GM12878 (cell line): ENCODE results near the gene PPEF1. TPM values are rescaled to one million over a fixed set of nuclear protein-coding genes. Genes with fewer than 3 reads are reported as not detected.
A peak's percentile ranks its signal among the peaks of the same experiment; 100 is the strongest.

Experiments
- ATAC-seq: fragments of 200-7000 bp; cut with Tn5 transposase; 3 replicates; pipeline ENCODE4 v1.9.1; 2020; ENCODE audit warnings: mild to moderate bottlenecking, moderate library complexity
- BruUV-seq: library from RNA; stranded (reverse); fragments of 400-500 nt; replicated peaks from 2 replicates; lab custom pipeline; 2021; lab: Mats Ljungman, UMichigan
- CTCF ChIA-PET: fragments of 300-600 bp; sonication (Branson Sonifier 250); formaldehyde crosslinking; extraction: SDS; loops from one replicate; lab custom pipeline; 2021; ENCODE audit warnings: inconsistent platforms; lab: Yijun Ruan, JAX
- POLR2A ChIA-PET: fragments of 350-600 bp; formaldehyde crosslinking; extraction: SDS; loops from one replicate; lab custom pipeline; 2021; ENCODE audit warnings: inconsistent platforms; lab: Charles Lee
- RAD21 ChIA-PET: fragments of 300-600 bp; sonication (Branson Sonifier 250); formaldehyde crosslinking; loops from one replicate; lab custom pipeline; 2023; ENCODE audit warnings: antibody characterized with exemption; ENCODE audit not compliant: unreplicated experiment; lab: Charles Lee
- SMC1A ChIA-PET: fragments of 300-600 bp; sonication (Branson Sonifier 250); formaldehyde crosslinking; loops from one replicate; lab custom pipeline; 2023; ENCODE audit not compliant: unreplicated experiment, uncharacterized antibody; lab: Charles Lee
- DNase-seq: peaks from one replicate; pipeline ENCODE4 v3.0.0-alpha.2; 2011; ENCODE audit warnings: low read depth, low spot score
- FAIRE-seq: peaks from 3 replicates; lab custom pipeline; 2011; peaks lifted over from hg19 to GRCh38; lab: Jason Lieb, UNC
- H2AFZ ChIP-seq: 2 replicates; pipeline ENCODE4 v1.6.0; 2011; ENCODE audit warnings: low read depth, low read length, control low read depth; ENCODE audit not compliant: control insufficient read depth
- H3K27ac ChIP-seq: 2 replicates; pipeline ENCODE4 v1.5.1; 2011; ENCODE audit warnings: control low read depth; ENCODE audit not compliant: control insufficient read depth, insufficient read depth
- H3K27me3 ChIP-seq, 2 experiments: replicated peaks in 1 of 2; 2 replicates each; pipeline versions ENCODE4 v1.6.0 to v1.6.1; 2011; ENCODE audit warnings: low read length in 1 of 2; ENCODE audit not compliant: control insufficient read depth in 2 of 2, insufficient read depth in 2 of 2
- H3K36me3 ChIP-seq, 2 experiments: 2 replicates each; pipeline ENCODE4 v1.5.1; 2011; ENCODE audit warnings: low read length in 1 of 2; ENCODE audit not compliant: control insufficient read depth in 2 of 2, insufficient read depth in 2 of 2
- H3K4me1 ChIP-seq: 2 replicates; pipeline ENCODE4 v1.6.1; 2011; ENCODE audit warnings: mild to moderate bottlenecking, low read length, moderate library complexity, mixed read lengths; ENCODE audit not compliant: control insufficient read depth, insufficient read depth
- H3K4me2 ChIP-seq: 2 replicates; pipeline ENCODE4 v1.6.0; 2011; ENCODE audit warnings: control low read depth; ENCODE audit not compliant: control insufficient read depth, insufficient read depth
- H3K4me3 ChIP-seq: fragments of 200-600 bp; sonication (generic); 2 replicates; pipeline ENCODE4 v1.5.1; 2016
- H3K79me2 ChIP-seq: 2 replicates; pipeline ENCODE4 v1.6.0; 2011; ENCODE audit warnings: low read length; ENCODE audit not compliant: control insufficient read depth, insufficient read depth
- H3K9ac ChIP-seq: 2 replicates; pipeline ENCODE4 v1.8.0; 2011; ENCODE audit warnings: low read length, control low read depth, mixed read lengths; ENCODE audit not compliant: control insufficient read depth, insufficient read depth
- H3K9me3 ChIP-seq: replicated peaks from 3 replicates; pipeline ENCODE4 v1.5.1; 2011; ENCODE audit warnings: mild to moderate bottlenecking, low read length; ENCODE audit not compliant: control insufficient read depth, insufficient read depth
- H4K20me1 ChIP-seq: 2 replicates; pipeline ENCODE4 v1.6.0; 2011; ENCODE audit not compliant: control insufficient read depth, insufficient read depth
- ATF3 ChIP-seq: IDR thresholded peaks from 2 replicates; pipeline ENCODE4 v1.6.1; 2011; ENCODE audit warnings: low read depth, mild to moderate bottlenecking, low read length, moderate library complexity, borderline replicate concordance; ENCODE audit errors: extremely low read depth
- ATF7 ChIP-seq: fragments of 450-650 bp; IDR thresholded peaks from 2 replicates; pipeline ENCODE4 v1.6.1; 2016; ENCODE audit warnings: low read depth, mild to moderate bottlenecking
- CBX3 ChIP-seq: fragments of 200-600 bp; sonication (generic); IDR thresholded peaks from 2 replicates; pipeline ENCODE4 v1.6.1; 2016; ENCODE audit warnings: low read depth, borderline replicate concordance
- CREM ChIP-seq: IDR thresholded peaks from 2 replicates; pipeline ENCODE4 v1.6.1; 2014; ENCODE audit warnings: antibody characterized with exemption, low read depth
- DPF2 ChIP-seq: fragments of 450-650 bp; IDR thresholded peaks from 2 replicates; pipeline ENCODE4 v1.6.1; 2017; ENCODE audit warnings: mild to moderate bottlenecking
- HDGF ChIP-seq: fragments of 450-650 bp; IDR thresholded peaks from 2 replicates; pipeline ENCODE4 v1.6.1; 2016; ENCODE audit warnings: antibody characterized with exemption
- IRF5 ChIP-seq: fragments of 450-650 bp; IDR thresholded peaks from 2 replicates; pipeline ENCODE4 v1.6.1; 2017; ENCODE audit warnings: borderline replicate concordance
- KLF5 ChIP-seq: fragments of 450-650 bp; IDR thresholded peaks from 2 replicates; pipeline ENCODE4 v1.6.1; 2014; ENCODE audit warnings: mild to moderate bottlenecking; ENCODE audit not compliant: partially characterized antibody
- MEF2A ChIP-seq: IDR thresholded peaks from 2 replicates; pipeline ENCODE4 v1.6.1; 2011; ENCODE audit warnings: low read depth, mild to moderate bottlenecking, low read length, moderate library complexity; ENCODE audit not compliant: insufficient read depth
- POU2F2 ChIP-seq: IDR thresholded peaks from 3 replicates; pipeline ENCODE4 v1.6.1; 2011; ENCODE audit warnings: low read depth, mild to moderate bottlenecking, low read length, borderline replicate concordance
- SIN3A ChIP-seq: IDR thresholded peaks from 2 replicates; pipeline ENCODE4 v1.6.1; 2012; ENCODE audit warnings: low read depth, low read length, improper control_type of control experiment
- SIX5 ChIP-seq: IDR thresholded peaks from 2 replicates; pipeline ENCODE4 v1.6.1; 2011; ENCODE audit warnings: mild to moderate bottlenecking, low read depth, low read length, moderate library complexity; ENCODE audit not compliant: severe bottlenecking
- STAT1 ChIP-seq: fragments of 450-650 bp; conservative IDR thresholded peaks from 2 replicates; pipeline ENCODE4 v1.6.1; 2014; ENCODE audit warnings: antibody characterized with exemption, mild to moderate bottlenecking
- STAT3 ChIP-seq: IDR thresholded peaks from 2 replicates; pipeline ENCODE4 v1.6.1; 2011; ENCODE audit warnings: low read depth, low read length, improper control_type of control experiment
- ZNF384 ChIP-seq: IDR thresholded peaks from 2 replicates; pipeline ENCODE4 v1.6.1; 2012; ENCODE audit warnings: low read depth, mild to moderate bottlenecking, low read length, improper control_type of control experiment, borderline replicate concordance
- WGBS: methylation state at CpG from one replicate; pipeline ENCODE4 v1.1.6; 2016; ENCODE audit warnings: low lambda C conversion rate; ENCODE audit not compliant: insufficient replicate concordance, insufficient coverage; ENCODE audit errors: missing lambda C conversion rate; 5-methylcytosine and 5-hydroxymethylcytosine counted together
- in situ Hi-C: fragments of 300-500 bp; cut with MboI; formaldehyde crosslinking; loops from 9 replicates; pipeline ENCODE4 v1.14.3; 2018; ENCODE audit warnings: mixed read lengths
- intact Hi-C: fragments of 100-400 bp; cut with micrococcal nuclease; formaldehyde crosslinking; loops from one replicate; pipeline ENCODE4 v1.14.2; 2022; ENCODE audit not compliant: unreplicated experiment
- polyA plus RNA-seq, 11 experiments: library from polyadenylated mRNA; depleted of rRNA in 4 of 11; unstranded in 6 of 11; stranded (reverse) in 5 of 11; fragments of >200 nt; fragmentation: Nextera tagmentation in 4 of 11; fragmentation: Illumina TruSeq in 1 of 11; extraction: Ambion mirVana in 4 of 11; extraction: Trizol in 1 of 11; gene quantifications; 1 replicate in 1 of 11; 2 replicates in 10 of 11; pipeline versions ENCODE4 v1.2.1 to v1.2.3, GENCODE V29; 2011 to 2016; ENCODE audit warnings: inconsistent platforms in 2 of 11, missing spikeins in 2 of 11, low read depth in 1 of 11
- total RNA-seq, 4 experiments: library from RNA; depleted of rRNA in 3 of 4; stranded (reverse); fragments of >200 nt in 3 of 4; fragmentation: Illumina TruSeq in 1 of 4; extraction: Trizol in 1 of 4; gene quantifications; 2 replicates each; pipeline versions ENCODE4 v1.2.1 to v1.2.3, GENCODE V29; 2013 to 2021
- TF ChIP-seq, protein P1 (sequence below): IDR thresholded peaks from 2 replicates; pipeline ENCODE4 v1.6.1; 2012; ENCODE audit warnings: low read length, inconsistent platforms

The PPEF1 gene
- total and polyA plus RNA-seq, 10 of the 15 experiments (the other 5 are each of a cell fraction or from before 2014, with no cell fraction given) = 0.24 to 2.2 (median 0.50) TPM

- no peaks in the 10 kb centered on the region for H4K20me1 ChIP-seq
- FAIRE-seq = no peak
- no peaks in the 10 kb centered on the region for H3K36me3 ChIP-seq
- 19% methylated on average over 2 of the region's 2 CpGs for WGBS
- no peaks in the 10 kb centered on the region for H3K27me3 ChIP-seq
- H3K4me3 ChIP-seq = no peak overlapping the region
- H2AFZ ChIP-seq = no peak overlapping the region
- no peak for DNase-seq
- H3K4me1 ChIP-seq = no peaks in the 10 kb centered on the region
- no peak for ATAC-seq
- H3K4me2 ChIP-seq = no peak overlapping the region
- SMC1A ChIA-PET = interaction anchor here (1.0 kb wide), 1 partner anchor 12 kb away, joined by 3 read pairs; no protein-coding TSS in a partner anchor
- no peak overlapping the region for H3K27ac ChIP-seq
- in situ Hi-C loops (no loop called here), intact Hi-C loops (no loop called here)
- H3K9me3 ChIP-seq = no peaks in the 10 kb centered on the region
- H3K79me2 ChIP-seq = no peaks in the 10 kb centered on the region
- BruUV-seq = no TSS peak
- no peak for TF ChIP-seq IRF5
- no peak for TF ChIP-seq SIN3A
- RAD21 ChIA-PET = no interaction called here
- CTCF ChIA-PET = interaction anchor here (1.1 kb wide), 1 partner anchor 9 kb away, joined by 3 read pairs; no protein-coding TSS in a partner anchor
- POLR2A ChIA-PET = no interaction called here
- H3K9ac ChIP-seq = no peak overlapping the region
Measured at GRCh38 chrX:18810416-18810815, 103.0 kb downstream of the PPEF1 start.

DNA sequence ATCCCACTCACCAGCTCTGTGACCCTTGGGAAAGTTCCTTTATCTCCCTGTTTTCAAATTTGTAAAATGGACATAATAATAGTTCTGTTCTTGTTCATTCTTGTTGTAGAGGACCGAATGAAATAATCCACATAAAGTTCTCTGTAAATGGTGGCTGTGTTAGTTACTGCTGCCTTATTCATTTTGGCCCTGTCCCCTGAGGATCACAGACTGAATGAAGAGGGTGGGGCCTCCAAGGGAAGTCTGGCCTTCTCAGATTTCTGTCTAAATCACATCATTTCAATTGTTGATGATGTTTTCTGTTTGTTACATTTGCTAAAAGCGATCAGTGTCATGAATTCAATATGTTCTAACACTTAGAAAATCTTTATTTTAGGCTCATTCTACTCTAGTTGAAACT lies 117.9 kb downstream of the PPEF1 start:
- Histone ChIP-seq H4K20me1 (no peaks in the 10 kb centered on the region), H3K79me2 (no peaks in the 10 kb centered on the region), H3K9me3 (no peaks in the 10 kb centered on the region; the same call in 2 of the 3 replicates), H3K36me3 (no peaks in the 10 kb centered on the region), H3K27ac (no peak overlapping the region), H3K9ac (no peak overlapping the region), H3K27me3 (no peaks in the 10 kb centered on the region), H2AFZ (peak overlapping the region; percentile 23), H3K4me2 (no peak overlapping the region), H3K4me3 (no peak overlapping the region), H3K4me1 (no peaks in the 10 kb centered on the region)
- ATAC-seq = no peak
- DNase-seq = no peak
- ChIA-PET SMC1A (interaction anchor here (1.0 to 1.3 kb wide), 2 partner anchors 30 to 31 kb away, joined by 3 read pairs; no protein-coding TSS in a partner anchor), CTCF (no interaction called here), RAD21 (interaction anchor here (1.6 kb wide), 1 partner anchor 31 kb away, joined by 4 read pairs; no protein-coding TSS in a partner anchor), POLR2A (no interaction called here)
- no peak for FAIRE-seq
- in situ Hi-C loops = no loop called here
- intact Hi-C loops = no loop called here
- no TSS peak for BruUV-seq
- 52% methylated on average over 2 of the region's 2 CpGs for WGBS
- TF ChIP-seq HDGF (no peak), DPF2 (no peak), ATF3 (no peak), STAT3 (no peak), ATF7 (no peak), POU2F2 (no peak), SIN3A (no peak), SIX5 (no peak), MEF2A (no peak), ZNF384 (no peak), KLF5 (no peak), CBX3 (no peak), CREM (no peak), STAT1 (no peak)
- TF ChIP-seq, protein P1, sequence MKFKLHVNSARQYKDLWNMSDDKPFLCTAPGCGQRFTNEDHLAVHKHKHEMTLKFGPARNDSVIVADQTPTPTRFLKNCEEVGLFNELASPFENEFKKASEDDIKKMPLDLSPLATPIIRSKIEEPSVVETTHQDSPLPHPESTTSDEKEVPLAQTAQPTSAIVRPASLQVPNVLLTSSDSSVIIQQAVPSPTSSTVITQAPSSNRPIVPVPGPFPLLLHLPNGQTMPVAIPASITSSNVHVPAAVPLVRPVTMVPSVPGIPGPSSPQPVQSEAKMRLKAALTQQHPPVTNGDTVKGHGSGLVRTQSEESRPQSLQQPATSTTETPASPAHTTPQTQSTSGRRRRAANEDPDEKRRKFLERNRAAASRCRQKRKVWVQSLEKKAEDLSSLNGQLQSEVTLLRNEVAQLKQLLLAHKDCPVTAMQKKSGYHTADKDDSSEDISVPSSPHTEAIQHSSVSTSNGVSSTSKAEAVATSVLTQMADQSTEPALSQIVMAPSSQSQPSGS = no peak
